ENCODE results near the gene SLC47A1. TPM values are rescaled to one million over a fixed set of nuclear protein-coding genes. Genes with fewer than 3 reads are reported as not detected.
A peak's percentile ranks its signal among the peaks of the same experiment; 100 is the strongest.

Gene SLC47A1
- total and polyA plus RNA-seq, 2 of the 13 experiments (the other 11 are each of a cell fraction or from before 2014, with no cell fraction given), result 42.1 to 67.5 TPM

- TF ChIP-seq ARID3A (IDR thresholded peaks at IDR 0.05; ENCODE audit: low read depth, low read length) (0 out of 2 replicates have a peak, but pooled peaks have one; percentile 31), ETS1 (CRISPR knock-in tag; IDR thresholded peaks at IDR 0.05) (no peak), ZNF75D (CRISPR knock-in tag; IDR thresholded peaks at IDR 0.05; ENCODE audit: borderline replicate concordance) (no peak), CAMTA2 (CRISPR knock-in tag; IDR thresholded peaks at IDR 0.05; ENCODE audit: borderline replicate concordance) (no peak), ZBTB43 (CRISPR knock-in tag; conservative IDR thresholded peaks at IDR 0.05) (peak; percentile 52; the same call in 1 of the 2 replicates), CHD4 (IDR thresholded peaks at IDR 0.05; ENCODE audit: borderline replicate concordance, low read length) (no peak), PTBP1 (IDR thresholded peaks at IDR 0.05; ENCODE audit: low read depth, low read length, poor library complexity, severe bottlenecking) (no peak), RFX3 (CRISPR knock-in tag; IDR thresholded peaks at IDR 0.05) (no peak), SMAD9 (CRISPR knock-in tag; IDR thresholded peaks at IDR 0.05) (0 out of 2 replicates have a peak, but pooled peaks have one; percentile 23), FOXO4 (CRISPR knock-in tag; conservative IDR thresholded peaks at IDR 0.05) (no peak), ZNF713 (CRISPR knock-in tag; IDR thresholded peaks at IDR 0.05) (0 out of 2 replicates have a peak, but pooled peaks have one; percentile 62), GATAD1 (CRISPR knock-in tag; IDR thresholded peaks at IDR 0.05) (peak; percentile 73), ZFP1 (CRISPR knock-in tag; IDR thresholded peaks at IDR 0.05) (peak; percentile 89), HNRNPK (IDR thresholded peaks at IDR 0.05; ENCODE audit: low read depth, low read length, poor library complexity, severe bottlenecking) (no peak), HIVEP1 (CRISPR knock-in tag; IDR thresholded peaks at IDR 0.05) (peak; percentile 91; the same call in 1 of the 2 replicates), PHF20 (CRISPR knock-in tag; IDR thresholded peaks at IDR 0.05) (0 out of 2 replicates have a peak, but pooled peaks have one; percentile 35), PPARG (CRISPR knock-in tag; conservative IDR thresholded peaks at IDR 0.05) (peak; percentile 84), KDM5A (IDR thresholded peaks at IDR 0.05; ENCODE audit: borderline replicate concordance, low read length) (no peak), SNAPC2 (CRISPR knock-in tag; IDR thresholded peaks at IDR 0.05) (peak; percentile 89; the same call in 1 of the 2 replicates), BCL6 (CRISPR knock-in tag; IDR thresholded peaks at IDR 0.05) (peak; percentile 92), POLR2G (IDR thresholded peaks at IDR 0.05; ENCODE audit: low read depth, low read length) (peak; percentile 58)
These were observed 4.7 kb downstream of the SLC47A1 start (continued) for GRCh38 chr17:19538095-19539039.
